GM19351 (cell line): ENCODE data around the gene KIAA0753.
A peak's percentile ranks its signal among the peaks of the same experiment; 100 is the strongest.
"Not testable (repeated sequence)": the region's sequence is repeated elsewhere in the genome, so short reads cannot be mapped to it uniquely, and the experiment has no call there.

Experiments used
- ATAC-seq: cut with Tn5 transposase; IDR thresholded peaks from one replicate; pipeline ENCODE4 v1.9.1; 2021; ENCODE audit warnings: mild to moderate bottlenecking, moderate library complexity; ENCODE audit not compliant: unreplicated experiment

The KIAA0753 gene

DNA sequence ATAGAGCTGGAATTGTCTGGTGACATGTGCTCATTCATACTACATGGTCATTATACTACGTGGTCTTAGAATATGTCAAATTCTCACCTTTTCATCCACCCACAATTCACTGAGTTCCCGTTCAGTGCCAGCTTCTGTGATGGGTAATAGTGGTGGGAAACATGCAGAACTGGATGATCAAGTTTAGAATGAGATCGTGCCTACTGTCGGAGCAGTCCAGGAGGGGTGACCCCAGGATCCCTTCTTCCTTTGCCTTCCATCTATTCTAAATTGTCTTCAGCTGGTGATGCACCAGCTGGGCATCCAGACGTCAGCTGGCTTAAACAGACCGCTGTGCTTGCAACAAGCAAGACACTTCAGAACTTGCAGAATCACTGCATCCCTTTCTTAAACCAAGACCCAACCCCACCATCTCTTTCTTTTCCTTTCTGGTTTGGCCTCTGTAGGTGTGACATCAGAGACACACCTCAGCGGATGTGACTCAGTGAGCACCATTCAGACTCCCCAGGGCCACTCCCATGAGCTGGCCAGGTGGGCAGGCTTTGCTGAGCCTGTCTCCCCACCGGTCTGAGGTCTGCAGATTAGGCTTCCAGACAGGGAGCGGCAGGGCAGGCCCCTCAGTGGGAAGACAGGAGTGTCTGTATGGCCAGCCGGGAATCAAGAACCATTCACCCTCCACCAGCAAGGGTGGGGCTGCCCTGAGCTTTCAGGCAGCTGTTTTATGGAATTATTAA lies 29.1 kb upstream of the KIAA0753 start:
- no peak for ATAC-seq

DNA sequence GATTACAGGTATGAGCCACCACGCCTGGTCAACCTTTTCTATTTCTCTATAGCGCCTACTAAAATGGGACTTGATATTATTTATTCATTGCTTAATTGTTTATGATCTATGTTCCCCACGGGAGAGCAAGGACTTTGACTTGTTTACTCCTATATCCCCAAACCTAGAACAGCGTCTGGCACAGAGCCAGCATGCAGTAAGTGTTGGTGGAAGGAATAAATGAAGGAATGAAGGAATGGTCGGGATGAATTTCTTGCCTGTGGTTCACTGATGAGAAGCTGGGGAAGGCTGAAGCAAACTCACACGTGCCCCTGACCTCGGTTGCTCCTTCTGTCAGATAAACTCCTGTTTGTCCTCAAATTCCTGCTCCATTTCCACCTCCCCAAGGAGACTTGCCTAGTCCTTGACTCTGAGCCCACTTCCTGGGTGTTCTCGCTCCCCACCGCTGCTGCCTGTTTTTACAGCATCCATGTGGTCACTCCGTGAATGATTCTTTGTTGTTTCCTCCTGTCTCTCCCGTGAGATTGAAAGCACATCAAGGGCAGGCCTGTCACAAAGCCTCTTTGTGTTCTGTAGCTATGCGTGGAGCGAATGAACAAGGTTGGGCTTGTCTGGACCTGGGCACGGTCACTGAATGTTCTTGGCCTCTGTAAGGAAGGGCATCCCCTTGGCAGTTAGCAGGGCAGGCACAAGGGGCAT lies 28.4 kb upstream of the KIAA0753 start:
- no peak for ATAC-seq

DNA sequence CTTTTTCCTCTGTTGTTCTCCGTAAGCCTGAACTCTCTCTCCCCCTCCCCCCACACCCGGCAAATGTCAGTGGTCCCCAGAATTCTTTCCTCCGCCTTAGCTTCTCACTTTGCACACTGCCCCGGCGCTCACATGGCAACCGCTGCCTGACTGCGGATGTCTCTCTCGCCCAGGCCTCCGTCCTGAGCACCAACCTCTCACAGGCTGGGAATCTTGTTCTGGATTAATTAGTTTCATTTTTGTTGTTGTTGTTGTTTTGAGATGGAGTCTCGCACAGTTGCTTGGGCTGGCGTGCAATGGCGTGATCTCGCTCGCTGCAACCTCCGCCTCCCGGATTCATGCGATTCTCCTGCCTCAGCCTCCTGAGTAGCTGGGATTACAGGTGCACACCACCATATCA lies 27.7 kb upstream of the KIAA0753 start:
- ATAC-seq = no peak

DNA sequence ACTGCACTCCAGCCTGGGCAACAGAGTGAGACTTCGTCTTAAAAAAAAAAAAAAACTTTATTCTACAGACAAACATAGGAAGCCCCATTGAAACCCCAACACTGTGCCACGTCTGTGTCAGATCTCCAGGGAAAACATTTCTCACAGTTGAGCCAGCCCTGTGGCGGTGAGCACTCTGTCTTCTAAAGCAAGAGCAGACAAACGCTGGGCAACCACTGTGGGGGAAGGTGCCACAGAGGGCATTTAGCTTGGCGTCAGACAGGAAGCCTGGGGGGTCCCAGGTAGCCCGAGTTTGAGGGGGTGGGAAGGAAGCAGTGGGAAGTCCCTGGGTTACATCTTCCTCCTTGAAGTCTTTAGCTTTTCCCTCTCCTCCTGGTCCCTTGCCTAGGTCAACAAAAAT lies 27.0 kb upstream of the KIAA0753 start:
- ATAC-seq = no peak

DNA sequence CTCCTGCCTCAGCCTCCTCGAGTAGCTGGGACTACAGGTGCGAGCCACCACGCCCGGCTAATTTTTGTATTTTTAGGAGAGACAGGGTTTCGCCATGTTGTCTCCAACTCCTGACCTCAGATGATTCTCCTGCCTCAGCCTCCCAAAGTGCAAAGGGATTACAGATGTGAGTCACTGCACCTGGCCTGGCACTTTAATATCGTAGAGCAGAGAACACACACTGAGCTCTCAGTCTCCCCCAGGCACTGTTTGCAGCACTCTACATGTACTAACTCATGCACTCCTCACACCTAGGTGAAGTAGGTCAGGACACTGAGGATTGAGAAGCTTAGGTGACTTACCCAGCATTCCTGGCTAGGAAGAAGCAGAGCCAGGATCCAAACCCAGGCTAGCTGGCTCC lies 26.0 kb upstream of the KIAA0753 start:
- ATAC-seq = no peak

DNA sequence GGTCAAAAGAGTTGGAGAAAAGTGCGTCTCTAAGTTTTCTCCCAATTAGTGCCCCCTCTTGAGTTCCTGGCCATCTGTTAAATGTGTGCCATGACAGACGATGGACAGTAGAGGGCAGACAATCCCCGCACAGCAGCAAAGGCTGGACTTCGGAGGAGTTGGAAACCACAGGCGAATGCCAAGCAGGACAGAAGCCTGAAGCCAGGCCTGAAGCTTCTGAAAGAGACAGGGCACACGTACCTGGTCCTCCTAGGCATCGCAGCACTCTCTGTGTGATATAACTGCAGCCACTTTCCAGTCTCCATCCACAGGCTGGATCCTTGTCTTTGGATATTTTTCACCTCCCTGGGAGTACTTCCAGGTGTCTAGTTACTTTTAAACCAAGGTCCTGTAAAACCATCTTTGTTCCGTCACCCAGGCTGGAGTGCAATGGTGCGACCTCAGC lies 25.6 kb upstream of the KIAA0753 start:
- no peak for ATAC-seq

DNA sequence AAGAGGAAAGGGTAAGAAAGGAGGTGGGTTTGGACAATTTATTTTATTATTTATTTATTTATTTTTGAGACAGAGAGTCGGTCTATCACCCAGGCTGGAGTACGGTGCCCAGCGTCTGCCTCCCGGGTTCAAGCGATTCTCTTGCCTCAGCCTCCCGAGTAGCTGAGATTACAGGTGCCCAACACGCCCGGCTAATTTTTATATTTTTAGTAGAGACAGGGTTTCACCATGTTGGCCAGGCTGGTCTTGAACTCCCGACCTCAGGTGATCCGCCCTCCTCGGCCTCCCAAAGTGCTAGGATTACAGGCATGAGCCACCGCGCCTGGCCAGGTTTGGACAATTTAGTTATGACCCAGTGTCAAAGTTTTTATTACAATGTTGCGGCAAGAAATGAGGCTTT lies 22.7 kb upstream of the KIAA0753 start:
- not testable (repeated sequence) for ATAC-seq

DNA sequence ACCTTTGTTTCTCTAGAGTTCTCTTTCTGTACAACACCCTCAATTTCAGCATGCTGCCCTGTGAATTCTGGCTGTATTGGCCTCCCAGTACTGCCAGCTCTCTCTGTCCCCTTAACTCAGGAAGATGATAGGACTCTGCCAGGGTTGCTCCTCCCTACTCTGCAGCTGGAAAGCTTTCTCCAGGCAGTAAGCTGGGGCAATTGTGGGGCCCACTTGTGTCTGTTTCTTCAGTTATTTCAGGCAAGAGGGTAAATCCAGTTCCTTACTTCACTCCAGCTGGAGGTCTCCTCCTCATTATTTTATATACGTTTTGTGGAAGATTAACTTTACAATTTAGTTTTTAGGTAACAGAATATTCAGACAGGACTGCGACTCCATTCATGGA lies 20.9 kb upstream of the KIAA0753 start:
- ATAC-seq = no peak

DNA sequence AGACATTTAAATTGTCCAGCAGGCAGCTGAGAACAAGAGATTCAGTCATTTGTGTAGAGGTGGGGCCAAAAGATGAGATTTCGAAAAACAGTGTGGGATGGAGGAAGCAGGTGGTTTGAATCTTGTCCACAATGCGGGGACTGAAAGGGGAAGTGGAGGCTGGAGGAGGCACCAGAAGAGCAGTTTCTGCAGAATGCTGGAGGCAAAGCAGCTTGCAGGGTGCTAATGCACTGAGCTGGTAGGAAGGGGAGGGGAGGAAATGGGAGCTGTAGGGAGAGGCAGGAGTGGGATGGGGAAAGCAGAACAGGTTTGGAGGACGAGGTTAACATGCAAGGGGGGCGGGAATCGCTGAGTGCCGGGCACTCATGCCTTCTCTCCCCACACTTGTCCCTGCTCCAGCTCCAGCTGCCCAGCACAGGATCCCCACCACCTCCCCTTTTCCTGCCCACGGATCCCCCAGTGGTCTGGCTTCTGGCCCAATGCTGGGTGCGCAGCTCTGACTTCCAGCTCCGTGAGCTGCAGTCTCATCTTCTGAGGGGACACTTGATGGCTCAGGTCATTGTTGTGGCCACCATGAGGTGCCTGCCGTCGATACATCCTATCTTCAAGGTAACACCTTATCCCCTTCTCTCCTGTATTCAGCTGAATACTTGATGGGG lies 20.4 kb upstream of the KIAA0753 start:
- ATAC-seq = peak; percentile 66

DNA sequence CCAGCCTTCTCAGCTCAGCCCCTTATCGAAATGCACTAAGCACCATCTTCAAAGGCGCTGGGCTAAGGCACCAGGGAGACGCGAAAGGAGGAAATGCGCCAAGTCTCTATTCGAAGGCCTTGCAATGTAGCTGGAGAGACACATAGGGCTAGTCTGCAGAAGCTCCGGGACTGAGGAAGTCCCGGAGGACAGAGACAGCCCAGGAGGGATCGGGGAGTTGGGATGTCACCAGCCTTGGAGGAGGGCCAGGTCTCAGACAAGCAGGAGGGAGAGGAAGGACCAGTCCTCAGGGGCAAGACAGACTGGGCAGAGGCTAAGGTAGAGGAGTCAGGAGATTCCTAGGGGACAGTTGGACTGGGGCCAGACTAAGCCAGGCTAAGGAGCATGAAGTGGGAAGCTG lies 19.6 kb upstream of the KIAA0753 start:
- no peak for ATAC-seq

DNA sequence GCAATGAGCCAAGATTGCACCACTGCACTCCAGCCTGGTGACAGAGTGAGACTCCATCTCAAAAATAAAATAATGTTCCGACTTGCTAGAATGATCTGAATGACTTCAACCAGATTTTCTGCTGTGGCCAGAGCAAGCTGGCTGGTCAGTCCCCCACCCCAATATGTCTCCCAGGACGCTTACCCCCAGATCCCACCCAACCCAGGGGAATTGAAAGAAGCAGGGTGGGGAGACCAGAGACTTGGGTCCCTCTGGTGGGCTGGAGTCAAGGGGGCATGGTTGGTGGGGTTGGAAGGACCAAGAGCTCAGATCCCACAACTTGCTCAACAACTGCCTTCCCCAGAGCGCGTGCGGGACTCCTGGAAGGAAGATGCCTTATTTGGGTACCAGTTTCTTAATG lies 17.9 kb upstream of the KIAA0753 start:
- ATAC-seq = not testable (repeated sequence)

DNA sequence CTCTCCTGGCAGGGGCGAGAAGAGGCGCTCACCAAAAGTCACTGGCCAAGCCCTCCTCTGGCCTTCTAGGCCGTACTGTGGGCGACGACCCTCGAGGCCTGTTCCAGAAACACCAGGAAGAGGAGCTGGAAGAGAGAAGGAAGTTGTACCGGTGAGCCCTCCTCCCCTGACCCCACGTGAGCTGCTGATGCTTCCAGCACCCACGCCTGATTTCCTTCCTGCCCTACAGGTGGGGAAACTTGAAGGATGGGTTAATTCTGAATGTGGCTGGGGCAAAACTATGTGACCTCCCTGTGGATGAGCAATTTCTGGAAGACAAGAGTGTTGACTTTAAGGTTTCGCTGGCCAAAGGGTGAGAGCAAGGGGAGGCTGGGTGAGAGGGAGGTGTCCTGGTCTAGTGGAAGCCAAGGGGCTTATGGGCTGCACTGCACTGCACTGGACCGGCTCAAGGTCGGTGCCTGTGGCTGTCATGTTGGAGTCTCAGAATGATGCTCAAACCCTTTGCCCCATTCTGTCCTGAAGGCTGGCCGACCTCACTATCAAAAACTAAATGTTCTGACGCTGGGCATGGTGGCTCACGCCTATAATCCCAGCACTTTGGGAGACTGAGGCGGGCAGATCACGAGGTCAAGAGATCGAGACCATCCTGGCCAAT lies 17.2 kb upstream of the KIAA0753 start:
- no peak for ATAC-seq

DNA sequence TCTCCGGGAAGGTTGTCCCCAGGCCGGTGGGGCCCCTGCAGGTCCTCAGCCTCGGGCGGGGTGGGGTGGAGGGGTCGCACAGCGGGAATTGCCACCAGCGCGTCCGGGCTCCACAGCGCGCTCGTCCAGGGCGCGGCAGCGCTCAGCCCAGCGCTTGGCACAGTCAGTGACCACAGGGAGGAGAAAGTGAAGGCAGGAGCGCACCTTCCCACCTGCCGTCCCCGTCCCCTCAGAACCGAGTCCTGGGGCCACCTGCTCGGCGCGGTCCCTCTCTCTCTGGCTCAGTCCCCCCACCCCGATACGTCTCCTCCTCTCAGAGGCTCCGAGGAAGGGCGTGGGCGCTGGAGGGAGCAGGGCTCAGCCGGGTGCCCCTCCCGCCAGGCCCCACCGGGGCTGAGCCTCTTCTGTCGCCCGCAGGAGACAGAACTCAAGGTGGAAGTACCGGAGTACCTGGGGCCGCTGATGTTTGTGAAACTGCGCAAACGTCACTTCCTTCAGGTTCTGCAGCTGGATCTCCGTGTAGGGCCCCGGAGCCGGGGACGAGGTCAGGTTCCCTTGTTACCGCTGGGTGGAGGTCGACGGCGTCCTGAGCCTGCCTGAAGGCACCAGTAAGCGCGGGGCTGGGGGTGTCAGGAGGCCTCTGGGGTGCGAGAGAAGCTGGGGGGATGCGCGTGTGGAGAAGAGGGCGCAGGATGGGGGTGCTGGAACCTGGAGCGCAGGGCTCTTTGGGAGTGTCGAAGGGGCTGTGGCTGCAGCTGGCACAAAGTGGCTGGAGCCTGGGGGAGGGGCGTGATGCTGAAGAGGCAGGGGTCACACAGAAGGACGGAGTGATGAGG lies 16.5 kb upstream of the KIAA0753 start:
- ATAC-seq = not testable (repeated sequence)

DNA sequence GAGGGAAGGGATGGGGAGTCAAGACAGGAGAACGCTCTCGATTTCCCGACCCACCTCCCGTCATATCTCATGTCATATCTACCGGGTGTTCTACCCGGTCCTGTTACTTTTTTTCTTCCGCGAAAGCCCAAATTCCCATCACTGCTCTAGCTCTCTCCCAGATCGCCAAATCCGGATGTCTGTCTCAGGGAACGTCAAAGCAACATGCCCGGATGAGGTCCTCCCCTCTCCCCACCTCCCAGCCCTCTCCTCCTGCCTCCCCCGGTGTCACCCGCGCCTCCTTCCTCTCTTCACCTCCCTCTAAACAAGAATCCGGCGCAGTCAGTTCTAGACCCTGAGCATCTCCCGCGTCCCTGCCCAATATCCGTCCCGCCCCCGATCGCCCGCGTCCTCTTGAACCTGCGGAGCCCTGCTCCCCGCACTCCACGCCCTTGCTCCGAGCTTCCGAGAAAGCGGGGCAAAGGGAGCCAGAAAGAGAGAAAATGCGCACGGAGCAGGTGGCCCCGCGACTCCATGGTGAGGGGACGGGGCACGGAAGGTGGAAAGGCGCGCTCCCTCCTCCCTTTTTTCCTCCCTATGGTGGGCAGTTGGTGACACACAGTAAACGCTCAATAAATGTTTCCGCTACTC lies 15.3 kb upstream of the KIAA0753 start:
- not testable (repeated sequence) for ATAC-seq

DNA sequence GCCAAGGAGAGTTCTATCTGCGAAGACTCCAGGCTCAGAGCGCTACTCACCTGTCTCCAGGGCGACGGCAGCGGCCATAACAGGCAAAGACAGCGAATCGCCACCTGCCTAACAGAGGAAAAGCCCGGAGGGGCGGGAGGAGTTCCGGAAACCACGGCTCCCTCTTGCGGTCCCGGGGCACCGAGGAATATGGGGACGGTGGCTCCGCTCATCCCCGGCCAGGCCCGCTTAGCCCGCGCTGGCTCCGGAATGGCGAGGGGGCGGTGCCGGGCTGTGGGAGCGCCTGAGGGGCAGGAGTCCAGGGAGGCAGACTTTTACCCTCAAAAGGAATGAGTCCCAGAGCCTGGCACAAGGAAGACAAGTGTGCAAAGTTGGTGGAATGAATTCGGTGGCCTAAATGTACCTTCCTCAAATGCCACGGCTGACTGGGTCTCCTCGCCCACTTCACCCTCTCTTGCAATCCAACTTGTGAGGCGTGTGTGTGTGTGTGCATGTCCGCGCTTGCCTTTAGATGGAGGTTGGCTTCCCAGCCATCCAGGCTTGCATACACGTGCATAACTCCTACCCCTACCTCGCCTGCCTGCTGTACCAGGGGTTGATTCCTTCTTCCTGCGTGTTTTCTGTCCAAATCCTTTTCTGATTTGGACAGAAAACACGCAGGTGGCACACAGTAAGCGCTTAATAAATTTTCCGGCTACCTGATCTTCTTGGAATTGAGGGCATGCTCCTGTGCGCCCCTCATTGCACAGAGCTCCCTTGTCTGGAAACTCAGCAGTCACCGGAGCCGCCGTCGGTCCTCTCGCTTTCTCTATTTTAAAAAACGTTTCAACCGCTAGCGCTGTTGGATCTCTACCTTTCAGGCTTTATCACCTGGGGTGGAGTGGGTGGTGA lies 14.6 kb upstream of the KIAA0753 start:
- no peak for ATAC-seq

DNA sequence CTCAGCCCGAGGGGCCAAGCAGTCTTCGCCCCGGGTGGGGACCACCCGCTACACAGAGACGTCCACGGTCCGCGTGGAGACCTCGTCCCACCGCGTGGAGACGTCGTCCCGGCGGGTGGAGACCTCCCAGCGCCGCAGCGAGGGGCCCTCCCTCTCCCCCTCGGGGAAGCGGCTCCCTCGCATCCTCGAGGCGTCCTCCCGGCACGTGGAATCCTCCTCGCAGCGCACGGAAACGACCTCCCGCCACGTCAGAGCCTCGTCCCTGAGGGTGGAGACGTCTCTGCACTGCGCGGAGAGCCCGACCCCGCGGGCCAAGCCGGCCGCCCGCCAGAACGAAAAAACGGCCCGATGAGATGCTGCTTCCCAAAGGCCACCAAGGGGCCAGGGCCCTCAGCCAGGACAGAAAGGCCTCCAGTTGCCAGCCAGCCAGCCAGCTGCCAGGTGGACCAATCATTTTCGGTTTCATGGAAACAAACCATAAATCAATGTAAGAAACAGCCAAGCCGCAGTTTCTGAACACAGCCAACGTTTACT lies 11.5 kb upstream of the KIAA0753 start:
- ATAC-seq = peak; percentile 22

DNA sequence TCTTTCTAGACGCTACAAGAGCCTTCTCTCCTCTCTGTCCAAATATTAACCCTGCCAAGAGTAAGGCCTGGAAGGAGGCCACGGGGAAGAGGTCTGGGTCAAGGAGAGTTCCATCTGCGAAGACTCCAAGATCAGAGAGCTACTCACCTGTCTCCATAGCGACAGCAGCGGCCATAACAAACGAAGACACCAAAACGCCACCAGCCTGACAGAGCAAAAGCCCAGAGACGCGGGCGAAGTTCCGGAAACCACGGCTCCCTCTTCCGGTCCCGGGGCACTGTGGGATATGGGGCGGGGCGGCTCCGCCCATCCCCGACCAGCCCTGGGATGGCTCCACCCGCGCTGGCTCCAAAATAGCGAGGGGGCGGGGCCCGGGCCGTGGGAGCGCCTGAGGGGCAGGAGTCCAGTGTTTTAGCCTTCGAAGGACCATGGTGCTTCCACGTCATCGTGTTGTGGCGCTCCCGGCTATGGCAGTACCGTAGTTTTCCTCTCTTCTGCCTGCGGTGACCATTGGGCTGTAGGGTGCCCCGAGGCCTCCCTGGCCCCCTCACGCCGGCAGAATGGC lies 10.9 kb upstream of the KIAA0753 start, which contains the start of the genes C17orf100 and MED31:
Gene C17orf100, plus strand, starts transcription at position 409 of the 565 bp plus-strand sequence. Its CDS starts 152 bp downstream, at position 561.
Gene MED31, minus strand, starts transcription at position 252 of the 565 bp plus-strand sequence. Its CDS starts 77 bp downstream, at position 175.
- ATAC-seq = peak; percentile 85

DNA sequence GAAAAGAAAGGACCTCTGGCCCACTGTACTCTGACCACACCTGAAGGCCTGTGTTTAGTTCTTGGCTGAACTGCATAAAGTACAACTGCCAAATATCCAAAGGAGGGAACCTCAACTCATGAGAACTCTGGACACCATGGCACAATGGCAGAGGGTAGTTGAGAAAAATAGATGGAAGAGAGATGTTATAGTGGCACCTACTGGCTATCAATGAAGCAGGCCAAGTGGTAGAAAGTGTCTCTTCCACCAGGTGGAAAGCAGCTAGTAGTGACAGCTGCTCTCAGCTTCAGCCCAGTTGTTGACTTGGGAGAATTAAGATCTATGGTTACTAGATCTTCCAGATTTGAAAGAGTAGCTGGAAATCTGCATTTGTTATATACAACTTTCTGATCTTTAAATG lies 7.7 kb upstream of the KIAA0753 start:
- no peak for ATAC-seq
